HEK293T (cell line): ENCODE results near the gene AANAT.

Source experiments
- CTCF ChIA-PET: fragments of 350-600 bp; formaldehyde crosslinking; extraction: SDS; loops from one replicate; lab custom pipeline; 2021; ENCODE audit warnings: antibody characterized with exemption, inconsistent platforms; lab: Yijun Ruan, JAX
- POLR2A ChIA-PET: fragments of 350-600 bp; formaldehyde crosslinking; extraction: SDS; loops from one replicate; lab custom pipeline; 2020; ENCODE audit warnings: antibody characterized with exemption, inconsistent platforms; lab: Yijun Ruan, JAX
- DNase-seq: peaks from one replicate; pipeline ENCODE4 v3.0.0; 2012; ENCODE audit warnings: mixed read lengths; ENCODE audit errors: extremely low spot score
- ARNT ChIP-seq: fragments of 450-650 bp; IDR thresholded peaks from 2 replicates; pipeline ENCODE4 v1.6.1; 2017; ENCODE audit warnings: mild to moderate bottlenecking
- BHLHE40 ChIP-seq: fragments of 450-650 bp; IDR thresholded peaks from 2 replicates; pipeline ENCODE4 v1.6.1; 2016; ENCODE audit warnings: mild to moderate bottlenecking, moderate library complexity, borderline replicate concordance
- ELF4 ChIP-seq: fragments of 450-650 bp; IDR thresholded peaks from 2 replicates; pipeline ENCODE4 v1.6.1; 2017; ENCODE audit warnings: antibody characterized with exemption
- FOXA1 ChIP-seq: fragments of 450-650 bp; IDR thresholded peaks from 2 replicates; pipeline ENCODE4 v1.6.1; 2016; ENCODE audit warnings: mild to moderate bottlenecking
- FOXK2 ChIP-seq: fragments of 450-650 bp; IDR thresholded peaks from 2 replicates; pipeline ENCODE4 v1.6.1; 2016; ENCODE audit warnings: mild to moderate bottlenecking
- FOXM1 ChIP-seq: fragments of 450-650 bp; IDR thresholded peaks from 2 replicates; pipeline ENCODE4 v1.6.1; 2017; ENCODE audit warnings: mild to moderate bottlenecking, borderline replicate concordance
- HDGF ChIP-seq: fragments of 450-650 bp; IDR thresholded peaks from 2 replicates; pipeline ENCODE4 v1.6.1; 2017; ENCODE audit warnings: antibody characterized with exemption, borderline replicate concordance
- L3MBTL2 ChIP-seq: fragments of 450-650 bp; conservative IDR thresholded peaks from 2 replicates; pipeline ENCODE4 v1.6.1; 2016; ENCODE audit warnings: mild to moderate bottlenecking
- LEF1 ChIP-seq: fragments of 450-650 bp; IDR thresholded peaks from 2 replicates; pipeline ENCODE4 v1.6.1; 2017; ENCODE audit warnings: mild to moderate bottlenecking, borderline replicate concordance
- NFRKB ChIP-seq: fragments of 450-650 bp; IDR thresholded peaks from 2 replicates; pipeline ENCODE4 v1.6.1; 2016; ENCODE audit warnings: mild to moderate bottlenecking, moderate library complexity
- PKNOX1 ChIP-seq: fragments of 450-650 bp; IDR thresholded peaks from 2 replicates; pipeline ENCODE4 v1.6.1; 2016
- SP1 ChIP-seq: fragments of 450-650 bp; IDR thresholded peaks from 2 replicates; pipeline ENCODE4 v1.6.1; 2017
- SUZ12 ChIP-seq: fragments of 450-650 bp; IDR thresholded peaks from 2 replicates; pipeline ENCODE4 v1.6.1; 2016; ENCODE audit warnings: mild to moderate bottlenecking
- TARDBP ChIP-seq: fragments of 450-650 bp; IDR thresholded peaks from 2 replicates; pipeline ENCODE4 v1.6.1; 2016
- ZNF384 ChIP-seq: fragments of 450-650 bp; IDR thresholded peaks from 2 replicates; pipeline ENCODE4 v1.6.1; 2016

Gene AANAT

GRCh38 chr17:76515274-76515949 lies 48.0 kb downstream of the AANAT start:
- CTCF ChIA-PET: no interaction called here
- TF ChIP-seq SUZ12: no peak
- no peak for TF ChIP-seq L3MBTL2
- no peak for TF ChIP-seq FOXK2
- no peak for TF ChIP-seq LEF1
- no peak for TF ChIP-seq ZNF384
- TF ChIP-seq ARNT: no peak
- TF ChIP-seq PKNOX1: no peak
- TF ChIP-seq BHLHE40: no peak
- no peak for TF ChIP-seq FOXA1
- no peak for TF ChIP-seq SP1
- no peak for TF ChIP-seq ELF4
- TF ChIP-seq HDGF: no peak
- POLR2A ChIA-PET: no interaction called here
- no peak for DNase-seq

- CTCF ChIA-PET: interaction anchor here (0.6 to 0.7 kb wide), 2 partner anchors 34 to 517 kb away, joined by 3 read pairs; partner anchors contain the start of gene CDK3
- POLR2A ChIA-PET: no interaction called here
- DNase-seq: no peak
- no peak for TF ChIP-seq ZNF384
- TF ChIP-seq ARNT: no peak
- no peak for TF ChIP-seq HDGF
- no peak for TF ChIP-seq LEF1
- no peak for TF ChIP-seq FOXK2
- no peak for TF ChIP-seq SUZ12
- TF ChIP-seq SP1: no peak
- no peak for TF ChIP-seq NFRKB
- TF ChIP-seq BHLHE40: no peak
These were observed 50.2 kb downstream of the AANAT start for GRCh38 chr17:76517638-76518038.

GRCh38 chr17:76519048-76519966 lies 51.9 kb downstream of the AANAT start:
- ChIA-PET POLR2A (interaction anchor here (1.6 kb wide), 1 partner anchor 38 kb away, joined by 3 read pairs; no protein-coding TSS in a partner anchor), CTCF (interaction anchor here (0.6 to 1.6 kb wide), 2 partner anchors 9 to 121 kb away, joined by 3 to 4 read pairs; no protein-coding TSS in a partner anchor)
- DNase-seq: no peak
- TF ChIP-seq ELF4 (no peak), SUZ12 (no peak), TARDBP (no peak), FOXM1 (no peak), NFRKB (no peak), LEF1 (no peak), L3MBTL2 (no peak)
